AG10803 (cell line): Measurements from ENCODE around the gene RANBP6.

Experiments
- DNase-seq: peaks from one replicate; pipeline ENCODE4 v3.0.0; 2010; ENCODE audit warnings: low read depth
- H3K4me3 ChIP-seq: 2 replicates; pipeline ENCODE4 v1.5.1; 2011; ENCODE audit warnings: mild to moderate bottlenecking, low read length, control low read depth
- TF ChIP-seq, protein P1 (sequence below): conservative IDR thresholded peaks from 2 replicates; pipeline ENCODE4 v1.5.1; 2011; ENCODE audit warnings: mild to moderate bottlenecking, low read length, control low read depth, inconsistent platforms

Gene RANBP6

DNA sequence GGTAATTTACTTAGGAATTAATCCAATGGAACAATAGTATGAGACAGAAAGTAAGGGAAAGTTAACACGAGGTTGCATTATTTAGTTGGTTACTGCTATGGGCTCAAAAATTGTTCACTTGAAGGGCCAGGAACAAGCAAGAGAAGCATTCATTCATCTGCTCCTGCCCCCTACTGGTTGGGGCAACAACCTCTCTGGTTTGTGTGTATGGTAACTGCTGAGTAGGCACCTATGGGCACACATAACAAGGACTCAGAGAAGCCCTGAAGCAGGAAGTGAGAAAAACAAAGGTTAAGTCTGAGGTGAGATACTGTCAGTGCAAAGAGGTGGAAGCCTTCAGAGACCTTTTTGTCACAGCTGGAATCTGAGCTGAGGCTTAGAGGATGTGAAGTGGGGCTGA lies 34.4 kb upstream of the RANBP6 start:
- peak; percentile 12 for DNase-seq
- H3K4me3 ChIP-seq = no peak overlapping the region
- TF ChIP-seq, protein P1, sequence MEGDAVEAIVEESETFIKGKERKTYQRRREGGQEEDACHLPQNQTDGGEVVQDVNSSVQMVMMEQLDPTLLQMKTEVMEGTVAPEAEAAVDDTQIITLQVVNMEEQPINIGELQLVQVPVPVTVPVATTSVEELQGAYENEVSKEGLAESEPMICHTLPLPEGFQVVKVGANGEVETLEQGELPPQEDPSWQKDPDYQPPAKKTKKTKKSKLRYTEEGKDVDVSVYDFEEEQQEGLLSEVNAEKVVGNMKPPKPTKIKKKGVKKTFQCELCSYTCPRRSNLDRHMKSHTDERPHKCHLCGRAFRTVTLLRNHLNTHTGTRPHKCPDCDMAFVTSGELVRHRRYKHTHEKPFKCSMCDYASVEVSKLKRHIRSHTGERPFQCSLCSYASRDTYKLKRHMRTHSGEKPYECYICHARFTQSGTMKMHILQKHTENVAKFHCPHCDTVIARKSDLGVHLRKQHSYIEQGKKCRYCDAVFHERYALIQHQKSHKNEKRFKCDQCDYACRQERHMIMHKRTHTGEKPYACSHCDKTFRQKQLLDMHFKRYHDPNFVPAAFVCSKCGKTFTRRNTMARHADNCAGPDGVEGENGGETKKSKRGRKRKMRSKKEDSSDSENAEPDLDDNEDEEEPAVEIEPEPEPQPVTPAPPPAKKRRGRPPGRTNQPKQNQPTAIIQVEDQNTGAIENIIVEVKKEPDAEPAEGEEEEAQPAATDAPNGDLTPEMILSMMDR = peak; percentile 39

DNA sequence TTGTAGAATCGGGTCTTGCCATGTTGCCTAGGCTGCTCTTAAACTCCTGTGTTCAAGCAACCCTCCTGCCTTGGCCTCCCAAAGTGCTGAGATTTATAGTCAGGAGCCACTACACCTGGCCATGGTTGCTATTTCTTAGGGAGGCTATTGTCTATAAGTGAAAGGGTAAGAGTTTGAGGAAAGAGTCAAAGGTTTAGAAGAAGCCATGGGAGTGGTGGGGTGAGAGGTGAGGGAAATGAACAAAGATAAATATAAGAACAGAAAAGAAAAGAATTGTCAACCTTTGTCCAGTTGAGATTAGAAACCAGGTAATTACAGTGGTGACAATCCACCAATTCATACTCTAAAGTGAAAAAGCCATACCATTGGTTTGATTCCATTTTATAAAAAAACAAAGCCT lies 32.6 kb upstream of the RANBP6 start:
- no peak overlapping the region for H3K4me3 ChIP-seq
- TF ChIP-seq, protein P1 = no peak

GRCh38 chr9:6047020-6047419 lies 31.6 kb upstream of the RANBP6 start:
- no peak for DNase-seq
- TF ChIP-seq, protein P1 = no peak
- H3K4me3 ChIP-seq = no peak overlapping the region

More for the DNA sequence above, 32.6 kb upstream of the RANBP6 start:
- no peak for DNase-seq

GRCh38 chr9:6045364-6045763 lies 29.9 kb upstream of the RANBP6 start:
- TF ChIP-seq, protein P1 = no peak
- DNase-seq = no peak
- no peak overlapping the region for H3K4me3 ChIP-seq

GRCh38 chr9:6040077-6040476 lies 24.7 kb upstream of the RANBP6 start:
- no peak overlapping the region for H3K4me3 ChIP-seq
- no peak for DNase-seq
- TF ChIP-seq, protein P1 = no peak

DNA sequence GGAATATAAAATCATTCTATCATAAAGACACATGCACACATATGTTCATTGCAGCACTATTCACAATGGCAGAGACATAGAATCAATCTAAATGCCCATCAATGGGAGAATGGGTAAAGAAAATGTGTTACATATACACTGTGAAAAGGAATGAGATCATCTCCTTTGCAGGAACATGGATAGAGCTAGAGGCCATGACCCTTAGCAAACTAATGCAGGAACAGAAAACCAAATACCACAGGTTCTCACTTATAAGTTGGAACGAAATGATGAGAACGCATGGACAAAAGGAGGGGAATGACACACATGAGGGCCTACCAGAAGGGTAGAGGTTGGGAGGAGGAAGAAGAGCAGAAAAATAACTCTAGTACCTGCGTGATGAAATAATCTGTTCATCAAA lies 21.0 kb upstream of the RANBP6 start:
- H3K4me3 ChIP-seq = no peak overlapping the region
- no peak for DNase-seq
- TF ChIP-seq, protein P1 = no peak

DNA sequence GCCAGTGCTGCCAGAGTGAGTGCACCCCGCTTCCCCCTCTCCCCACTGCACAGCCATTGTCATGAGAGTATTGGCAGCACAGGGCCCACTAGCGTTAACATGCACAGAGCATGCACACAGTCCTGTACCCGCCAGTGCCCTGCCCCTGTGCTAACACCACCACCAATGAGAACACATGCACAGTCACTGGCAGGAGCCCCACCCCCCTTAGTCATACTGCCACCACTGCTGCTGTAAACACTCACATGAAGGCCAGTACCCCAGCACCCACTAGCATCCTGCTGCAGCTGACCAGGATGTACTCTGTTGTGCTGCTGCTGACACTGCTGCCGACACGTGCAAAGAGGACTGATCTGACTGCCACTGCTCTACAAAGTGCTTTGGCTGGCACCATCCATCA lies 19.5 kb upstream of the RANBP6 start:
- H3K4me3 ChIP-seq = no peak overlapping the region
- TF ChIP-seq, protein P1 = no peak
- no peak for DNase-seq
